Endothelial cell of umbilical vein (primary cell): ENCODE measurements around the gene C14orf132. TPM values are rescaled to one million over a fixed set of nuclear protein-coding genes. Genes with fewer than 3 reads are reported as not detected.

ENCODE experiments used
- BruUV-seq: library from RNA; stranded (reverse); fragments of 400-500 nt; replicated peaks from 2 replicates; lab custom pipeline; 2021; lab: Mats Ljungman, UMichigan
- CTCF ChIA-PET: fragments of 300-600, 350-600 bp; sonication (Branson Sonifier 250); formaldehyde crosslinking; loops from one replicate; lab custom pipeline; 2021; ENCODE audit warnings: antibody characterized with exemption, inconsistent platforms; lab: Charles Lee
- POLR2A ChIA-PET: fragments of 300-600, 350-600 bp; sonication (Branson Sonifier 250); formaldehyde crosslinking; loops from one replicate; lab custom pipeline; 2021; ENCODE audit warnings: antibody characterized with exemption, inconsistent platforms; lab: Charles Lee
- DNase-seq: peaks from one replicate; pipeline ENCODE4 v3.0.0-alpha.2; 2011; ENCODE audit warnings: low read depth, low spot score
- FAIRE-seq: peaks from 2 replicates; lab custom pipeline; 2011; peaks lifted over from hg19 to GRCh38; lab: Jason Lieb, UNC
- H2AFZ ChIP-seq: 2 replicates; pipeline ENCODE4 v1.6.0; 2012; ENCODE audit warnings: low read depth, low read length, control low read depth, inconsistent platforms
- H3K27ac ChIP-seq: 2 replicates; pipeline ENCODE4 v1.5.1; 2011; ENCODE audit warnings: low read depth, mild to moderate bottlenecking, control low read depth, low read length, moderate library complexity; ENCODE audit not compliant: insufficient read depth
- H3K27me3 ChIP-seq, 2 experiments: 2 replicates each; pipeline versions ENCODE4 v1.6.0 to v1.6.1; 2011; ENCODE audit warnings: low read length in 2 of 2, mixed read lengths in 1 of 2; ENCODE audit not compliant: control insufficient read depth in 2 of 2, insufficient read depth in 2 of 2
- H3K36me3 ChIP-seq, 2 experiments: 2 replicates in 1 of 2; 3 replicates in 1 of 2; pipeline ENCODE4 v1.5.1; 2011; ENCODE audit warnings: low read length in 2 of 2, mild to moderate bottlenecking in 1 of 2, moderate library complexity in 1 of 2; ENCODE audit not compliant: control insufficient read depth in 2 of 2, insufficient read depth in 2 of 2; ENCODE audit errors: extremely low read depth in 1 of 2
- H3K4me1 ChIP-seq: 3 replicates; pipeline ENCODE4 v1.5.1; 2011; ENCODE audit warnings: mild to moderate bottlenecking, low read length; ENCODE audit not compliant: control insufficient read depth, insufficient read depth; ENCODE audit errors: extremely low read depth
- H3K4me2 ChIP-seq: 2 replicates; pipeline ENCODE4 v1.6.1; 2011; ENCODE audit warnings: low read length, control low read depth, mixed read lengths; ENCODE audit not compliant: insufficient read depth
- H3K4me3 ChIP-seq, 3 experiments: fragments of 200-600 bp in 1 of 3; sonication (generic), shearing (Covaris generic) in 1 of 3; replicated peaks in 1 of 3; 2 replicates each; pipeline ENCODE4 v1.5.1; 2011 to 2016; ENCODE audit warnings: control low read depth in 3 of 3, low read length in 3 of 3, mild to moderate bottlenecking in 2 of 3, inconsistent platforms in 1 of 3, low read depth in 1 of 3, moderate library complexity in 1 of 3; ENCODE audit not compliant: insufficient read depth in 1 of 3
- H3K79me2 ChIP-seq: 2 replicates; pipeline ENCODE4 v1.6.0; 2012; ENCODE audit warnings: low read length, inconsistent platforms; ENCODE audit not compliant: control insufficient read depth, insufficient read depth
- H3K9ac ChIP-seq: replicated peaks from 2 replicates; pipeline ENCODE3; 2011; ENCODE audit warnings: low read length, control low read depth; ENCODE audit not compliant: insufficient read depth; ENCODE audit errors: extremely low read depth
- H3K9me1 ChIP-seq: replicated peaks from 3 replicates; pipeline ENCODE4 v1.6.0; 2011; ENCODE audit warnings: mild to moderate bottlenecking, low read length; ENCODE audit not compliant: control insufficient read depth, insufficient read depth; ENCODE audit errors: extremely low read depth
- H3K9me3 ChIP-seq: replicated peaks from 2 replicates; pipeline ENCODE4 v1.5.1; 2012; ENCODE audit warnings: low read length, inconsistent platforms; ENCODE audit not compliant: control insufficient read depth, insufficient read depth
- H4K20me1 ChIP-seq: replicated peaks from 2 replicates; pipeline ENCODE3; 2011; ENCODE audit warnings: mild to moderate bottlenecking, low read length; ENCODE audit not compliant: control insufficient read depth, insufficient read depth; ENCODE audit errors: extremely low read depth
- FOS ChIP-seq: IDR thresholded peaks from 2 replicates; pipeline ENCODE4 v1.6.1; 2011; ENCODE audit warnings: mild to moderate bottlenecking, low read length, moderate library complexity, borderline replicate concordance; ENCODE audit not compliant: insufficient read depth
- GATA2 ChIP-seq: IDR thresholded peaks from 2 replicates; pipeline ENCODE4 v1.7.0; 2011; ENCODE audit warnings: low read depth, mild to moderate bottlenecking, moderate library complexity, mixed read lengths, low read length; ENCODE audit not compliant: insufficient read length, insufficient read depth
- JUN ChIP-seq: IDR thresholded peaks from 2 replicates; pipeline ENCODE4 v1.6.1; 2011; ENCODE audit warnings: borderline replicate concordance, low read depth; ENCODE audit not compliant: insufficient read length, insufficient read depth
- MYC ChIP-seq: IDR thresholded peaks from one replicate; pipeline ENCODE4 v1.6.1; 2011; ENCODE audit warnings: mild to moderate bottlenecking, low read depth, low read length
- POLR2AphosphoS5 ChIP-seq: IDR thresholded peaks from 2 replicates; pipeline ENCODE4 v1.6.1; 2012; ENCODE audit warnings: low read depth, mild to moderate bottlenecking, control low read depth, low read length, moderate library complexity; ENCODE audit not compliant: insufficient read depth
- dilution Hi-C: fragments of 300-500 bp; cut with MboI; formaldehyde crosslinking; loops from one replicate; pipeline ENCODE4 v1.15.0; 2019; ENCODE audit warnings: low sequenced_read_pairs; ENCODE audit not compliant: extremely low pct_ligation_motif_present
- intact Hi-C: fragments of 100-400 bp; cut with micrococcal nuclease; formaldehyde crosslinking; loops from one replicate; pipeline ENCODE4 v1.10.0; 2022
- polyA plus RNA-seq, 4 experiments: library from polyadenylated mRNA; depleted of rRNA in 3 of 4; stranded (reverse) in 3 of 4; unstranded in 1 of 4; fragments of >200 nt; gene quantifications; 2 replicates each; pipeline versions ENCODE4 v1.2.1 to v1.2.3, GENCODE V29; 2011 to 2012; ENCODE audit warnings: missing spikeins in 1 of 4
- total RNA-seq: library from RNA; stranded (reverse); gene quantifications from 2 replicates; pipeline ENCODE4 v1.2.3, GENCODE V29; 2021
- TF ChIP-seq, protein P1 (sequence below), 2 donors: IDR thresholded peaks; 1 replicate in 1 of 2; 2 replicates in 1 of 2; pipeline ENCODE4 v1.5.1; 2011; ENCODE audit warnings: low read length in 2 of 2, mild to moderate bottlenecking in 2 of 2, moderate library complexity in 2 of 2, control low read depth in 1 of 2, inconsistent platforms in 1 of 2, low read depth in 1 of 2; ENCODE audit not compliant: insufficient read depth in 1 of 2; ENCODE audit errors: extremely low read depth in 1 of 2
- TF ChIP-seq, protein P2 (sequence below): IDR thresholded peaks from 2 replicates; pipeline ENCODE4 v1.6.1; 2011; ENCODE audit not compliant: insufficient read depth, insufficient read length

Gene C14orf132
- total and polyA plus RNA-seq, 2 donors (not counting 3 experiments of a cell fraction or from before 2014, with no cell fraction given), result 3.2 to 7.6 TPM

DNA sequence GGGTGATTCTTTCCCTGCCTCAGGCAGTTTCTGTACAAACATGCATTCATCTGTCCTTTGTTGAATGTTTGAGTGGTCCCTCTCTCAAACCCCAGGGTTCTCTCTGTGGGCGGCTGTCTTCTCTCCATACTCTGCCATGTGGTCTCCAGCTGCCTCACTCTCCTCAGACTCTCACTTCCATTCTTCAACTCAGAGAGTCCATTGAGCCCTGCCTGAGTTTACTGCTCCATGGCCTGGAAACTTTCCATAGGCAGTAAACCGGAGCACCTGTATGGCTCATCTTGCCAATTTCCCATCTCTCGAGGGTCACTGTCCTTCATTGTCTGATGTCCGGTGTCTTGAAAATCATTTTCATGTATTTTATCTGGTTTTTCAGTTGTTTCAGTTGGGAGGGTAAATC lies 11.3 kb downstream of the C14orf132 start:
- DNase-seq (no peak), FAIRE-seq (no peak)
- ChIA-PET CTCF (no interaction called here), POLR2A (no interaction called here)
- no peak overlapping the region for H3K4me2 ChIP-seq
- intact Hi-C loops, result no loop called here
- dilution Hi-C loops, result no loop called here
- H3K27me3 ChIP-seq, result no peaks in the 10 kb centered on the region
- TF ChIP-seq MYC (no peak), FOS (no peak), POLR2AphosphoS5 (no peak), JUN (no peak), GATA2 (no peak)
- TF ChIP-seq, protein P1, sequence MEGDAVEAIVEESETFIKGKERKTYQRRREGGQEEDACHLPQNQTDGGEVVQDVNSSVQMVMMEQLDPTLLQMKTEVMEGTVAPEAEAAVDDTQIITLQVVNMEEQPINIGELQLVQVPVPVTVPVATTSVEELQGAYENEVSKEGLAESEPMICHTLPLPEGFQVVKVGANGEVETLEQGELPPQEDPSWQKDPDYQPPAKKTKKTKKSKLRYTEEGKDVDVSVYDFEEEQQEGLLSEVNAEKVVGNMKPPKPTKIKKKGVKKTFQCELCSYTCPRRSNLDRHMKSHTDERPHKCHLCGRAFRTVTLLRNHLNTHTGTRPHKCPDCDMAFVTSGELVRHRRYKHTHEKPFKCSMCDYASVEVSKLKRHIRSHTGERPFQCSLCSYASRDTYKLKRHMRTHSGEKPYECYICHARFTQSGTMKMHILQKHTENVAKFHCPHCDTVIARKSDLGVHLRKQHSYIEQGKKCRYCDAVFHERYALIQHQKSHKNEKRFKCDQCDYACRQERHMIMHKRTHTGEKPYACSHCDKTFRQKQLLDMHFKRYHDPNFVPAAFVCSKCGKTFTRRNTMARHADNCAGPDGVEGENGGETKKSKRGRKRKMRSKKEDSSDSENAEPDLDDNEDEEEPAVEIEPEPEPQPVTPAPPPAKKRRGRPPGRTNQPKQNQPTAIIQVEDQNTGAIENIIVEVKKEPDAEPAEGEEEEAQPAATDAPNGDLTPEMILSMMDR (IDR thresholded peaks at IDR 0.05; ENCODE audit: extremely low read depth in 1 of 2, insufficient read depth in 1 of 2, low read depth in 1 of 2, low read length in 2 of 2), result no peak
- TF ChIP-seq, protein P2, sequence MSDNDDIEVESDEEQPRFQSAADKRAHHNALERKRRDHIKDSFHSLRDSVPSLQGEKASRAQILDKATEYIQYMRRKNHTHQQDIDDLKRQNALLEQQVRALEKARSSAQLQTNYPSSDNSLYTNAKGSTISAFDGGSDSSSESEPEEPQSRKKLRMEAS, result no peak
- H3K9me3 ChIP-seq, result no peaks in the 10 kb centered on the region
- no peak overlapping the region for H3K27ac ChIP-seq
- H3K9me1 ChIP-seq, result no peaks in the 10 kb centered on the region
- H3K4me3 ChIP-seq, result no peak overlapping the region
- no peak overlapping the region for H2AFZ ChIP-seq
- H3K4me1 ChIP-seq, result no peaks in the 10 kb centered on the region
- H4K20me1 ChIP-seq, result no peaks in the 10 kb centered on the region
- no TSS peak for BruUV-seq
- H3K79me2 ChIP-seq, result no peaks in the 10 kb centered on the region
- H3K9ac ChIP-seq, result no peak overlapping the region
- H3K36me3 ChIP-seq, result no peaks in the 10 kb centered on the region
